Caco-2 (cell line): ENCODE results near the gene PIK3C2G. TPM values are rescaled to one million over a fixed set of nuclear protein-coding genes. Genes with fewer than 3 reads are reported as not detected.
"Not testable (repeated sequence)": the region's sequence is repeated elsewhere in the genome, so short reads cannot be mapped to it uniquely, and the experiment has no call there.

Source experiments
- BruUV-seq: library from RNA; stranded (reverse); fragments of 400-500 nt; replicated peaks from 2 replicates; lab custom pipeline; 2021; lab: Mats Ljungman, UMichigan
- CTCF ChIA-PET: fragments of 300-600 bp; sonication (Branson Sonifier 250); formaldehyde crosslinking; loops from one replicate; lab custom pipeline; 2022; ENCODE audit warnings: antibody characterized with exemption; lab: Charles Lee
- POLR2A ChIA-PET: fragments of 300-600 bp; sonication (Branson Sonifier 250); formaldehyde crosslinking; loops from one replicate; lab custom pipeline; 2022; ENCODE audit warnings: antibody characterized with exemption; lab: Charles Lee
- DNase-seq, 2 experiments: peaks; one replicate each; pipeline versions ENCODE4 v3.0.0 to v3.0.0-alpha.2; 2020 to 2022
- H3K27me3 ChIP-seq: replicated peaks from 2 replicates; pipeline ENCODE4 v1.6.0; 2011; ENCODE audit warnings: low read length; ENCODE audit not compliant: control insufficient read depth, insufficient read depth
- H3K36me3 ChIP-seq: 2 replicates; pipeline ENCODE4 v1.5.1; 2011; ENCODE audit warnings: low read length; ENCODE audit not compliant: control insufficient read depth, insufficient read depth
- H3K4me1 ChIP-seq: fragments of 250-450 bp; sonication (Bioruptor Pico); 2 replicates; pipeline ENCODE4 v1.5.1; 2020; ENCODE audit warnings: mild to moderate bottlenecking
- H3K4me3 ChIP-seq: 2 replicates; pipeline ENCODE4 v1.5.1; 2011; ENCODE audit warnings: low read depth, mild to moderate bottlenecking, control low read depth, low read length
- H3K9me3 ChIP-seq: fragments of 250-450 bp; sonication (Bioruptor Pico); 2 replicates; pipeline ENCODE4 v1.5.1; 2020; ENCODE audit warnings: mild to moderate bottlenecking, moderate library complexity
- H3K27ac Mint-ChIP-seq: one replicate; pipeline ENCODE4 v1.8.0; 2022; ENCODE audit warnings: mixed read lengths; ENCODE audit not compliant: unreplicated experiment
- H3K27me3 Mint-ChIP-seq: one replicate; pipeline ENCODE4 v1.8.0; 2022; ENCODE audit warnings: mixed read lengths; ENCODE audit not compliant: insufficient read depth, unreplicated experiment
- H3K36me3 Mint-ChIP-seq: one replicate; pipeline ENCODE4 v1.8.0; 2022; ENCODE audit warnings: mild to moderate bottlenecking, mixed read lengths; ENCODE audit not compliant: insufficient read depth, unreplicated experiment
- H3K4me1 Mint-ChIP-seq: one replicate; pipeline ENCODE4 v1.8.0; 2022; ENCODE audit warnings: low read depth, mixed read lengths; ENCODE audit not compliant: unreplicated experiment
- H3K4me3 Mint-ChIP-seq: one replicate; pipeline ENCODE4 v1.8.0; 2022; ENCODE audit warnings: mild to moderate bottlenecking, moderate library complexity, mixed read lengths; ENCODE audit not compliant: unreplicated experiment
- H3K9me3 Mint-ChIP-seq: one replicate; pipeline ENCODE4 v1.8.0; 2022; ENCODE audit warnings: mixed read lengths; ENCODE audit not compliant: unreplicated experiment
- intact Hi-C: fragments of 100-400 bp; cut with micrococcal nuclease; formaldehyde crosslinking; loops from one replicate; pipeline ENCODE4 v1.10.0; 2022; ENCODE audit not compliant: unreplicated experiment
- total RNA-seq: library from RNA; stranded (reverse); gene quantifications from 2 replicates; pipeline ENCODE4 v1.2.3, GENCODE V29; 2022
- TF ChIP-seq, protein P1 (sequence below), 2 experiments: fragments of 200-600 bp in 1 of 2; IDR thresholded peaks; 1 replicate in 1 of 2; 2 replicates in 1 of 2; pipeline versions ENCODE4 v1.5.1 to v1.8.0; 2011 to 2022; ENCODE audit warnings: antibody characterized with exemption in 1 of 2, control low read depth in 1 of 2, inconsistent platforms in 1 of 2, low read depth in 1 of 2, low read length in 1 of 2, mild to moderate bottlenecking in 1 of 2, moderate library complexity in 1 of 2; ENCODE audit not compliant: insufficient read depth in 1 of 2, severe bottlenecking in 1 of 2, unreplicated experiment in 1 of 2

Gene PIK3C2G
- total RNA-seq, 1 experiment from 2014 or later: not detected

DNA sequence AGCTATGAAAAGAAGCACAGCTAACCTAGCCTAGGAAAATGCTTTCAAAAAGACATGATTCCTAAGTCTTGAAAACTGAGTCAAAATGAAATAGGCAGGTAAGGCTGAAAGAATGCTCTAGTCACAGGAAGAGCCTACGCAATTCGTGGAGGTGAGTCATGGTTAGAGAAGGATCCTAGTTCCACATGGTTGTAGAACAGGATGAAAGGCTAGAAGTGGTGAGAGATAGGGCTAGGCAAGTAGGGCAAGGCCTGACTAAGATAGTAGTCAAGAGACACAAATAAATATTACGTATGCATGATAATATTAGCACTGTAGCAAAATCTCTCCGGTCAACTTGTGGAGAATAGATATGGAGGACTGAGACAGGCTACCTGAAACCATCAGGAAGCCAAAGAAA, 429.3 kb downstream of the PIK3C2G start:
- Mint-ChIP-seq H3K4me1 (no peaks in the 10 kb centered on the region), H3K4me3 (no peak overlapping the region), H3K36me3 (no peaks in the 10 kb centered on the region), H3K9me3 (no peaks in the 10 kb centered on the region), H3K27me3 (peaks cover 15% of the 10 kb centered on the region), H3K27ac (no peak overlapping the region)
- CTCF ChIA-PET: no interaction called here
- Histone ChIP-seq H3K9me3 (no peaks in the 10 kb centered on the region), H3K4me1 (no peaks in the 10 kb centered on the region), H3K27me3 (no peaks in the 10 kb centered on the region), H3K4me3 (no peak overlapping the region), H3K36me3 (no peaks in the 10 kb centered on the region)
- DNase-seq: no peak
- no TSS peak for BruUV-seq
- TF ChIP-seq, protein P1, sequence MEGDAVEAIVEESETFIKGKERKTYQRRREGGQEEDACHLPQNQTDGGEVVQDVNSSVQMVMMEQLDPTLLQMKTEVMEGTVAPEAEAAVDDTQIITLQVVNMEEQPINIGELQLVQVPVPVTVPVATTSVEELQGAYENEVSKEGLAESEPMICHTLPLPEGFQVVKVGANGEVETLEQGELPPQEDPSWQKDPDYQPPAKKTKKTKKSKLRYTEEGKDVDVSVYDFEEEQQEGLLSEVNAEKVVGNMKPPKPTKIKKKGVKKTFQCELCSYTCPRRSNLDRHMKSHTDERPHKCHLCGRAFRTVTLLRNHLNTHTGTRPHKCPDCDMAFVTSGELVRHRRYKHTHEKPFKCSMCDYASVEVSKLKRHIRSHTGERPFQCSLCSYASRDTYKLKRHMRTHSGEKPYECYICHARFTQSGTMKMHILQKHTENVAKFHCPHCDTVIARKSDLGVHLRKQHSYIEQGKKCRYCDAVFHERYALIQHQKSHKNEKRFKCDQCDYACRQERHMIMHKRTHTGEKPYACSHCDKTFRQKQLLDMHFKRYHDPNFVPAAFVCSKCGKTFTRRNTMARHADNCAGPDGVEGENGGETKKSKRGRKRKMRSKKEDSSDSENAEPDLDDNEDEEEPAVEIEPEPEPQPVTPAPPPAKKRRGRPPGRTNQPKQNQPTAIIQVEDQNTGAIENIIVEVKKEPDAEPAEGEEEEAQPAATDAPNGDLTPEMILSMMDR (IDR thresholded peaks at IDR 0.05; ENCODE audit: insufficient read depth in 1 of 2, low read depth in 1 of 2, low read length in 1 of 2, severe bottlenecking in 1 of 2, unreplicated experiment in 1 of 2): no peak
- POLR2A ChIA-PET: no interaction called here
- intact Hi-C loops: no loop called here

- peaks cover 12% of the 10 kb centered on the region for H3K27me3 Mint-ChIP-seq
- H3K27me3 ChIP-seq, H3K36me3 Mint-ChIP-seq, H3K4me1 ChIP-seq, intact Hi-C loops, H3K4me3 ChIP-seq, H3K9me3 ChIP-seq, H3K36me3 ChIP-seq, BruUV-seq, H3K27ac Mint-ChIP-seq, POLR2A ChIA-PET, H3K4me1 Mint-ChIP-seq, H3K4me3 Mint-ChIP-seq, CTCF ChIA-PET, DNase-seq, H3K9me3 Mint-ChIP-seq: not testable (repeated sequence)
These were observed 432.7 kb downstream of the PIK3C2G start for GRCh38 chr12:18693986-18694385.

GRCh38 chr12:18696971-18697602, 435.8 kb downstream of the PIK3C2G start:
- intact Hi-C loops: no loop called here

More at GRCh38 chr12:18696971-18697602, 435.8 kb downstream of the PIK3C2G start:
- no peaks in the 10 kb centered on the region for H3K36me3 Mint-ChIP-seq
- Histone ChIP-seq H3K9me3 (no peaks in the 10 kb centered on the region), H3K27me3 (no peaks in the 10 kb centered on the region), H3K4me3 (no peak overlapping the region), H3K4me1 (no peaks in the 10 kb centered on the region), H3K36me3 (no peaks in the 10 kb centered on the region)
- ChIA-PET CTCF (no interaction called here), POLR2A (no interaction called here)
- TF ChIP-seq, protein P1 (IDR thresholded peaks at IDR 0.05; ENCODE audit: insufficient read depth in 1 of 2, low read depth in 1 of 2, low read length in 1 of 2, severe bottlenecking in 1 of 2, unreplicated experiment in 1 of 2): no peak
- DNase-seq: no peak
- BruUV-seq: no TSS peak
- no peak overlapping the region for H3K27ac Mint-ChIP-seq
- no peak overlapping the region for H3K4me3 Mint-ChIP-seq
- H3K9me3 Mint-ChIP-seq: no peaks in the 10 kb centered on the region
- no peaks in the 10 kb centered on the region for H3K4me1 Mint-ChIP-seq
- H3K27me3 Mint-ChIP-seq: peaks cover 6% of the 10 kb centered on the region

Other genes starting within 250 kb of the PIK3C2G start
- not detected in 2 replicates for gene RERGL, start 171.3 kb upstream of the PIK3C2G start, total RNA-seq